HG03103 (cell line): ENCODE results near the gene LAP3.
A peak's percentile ranks its signal among the peaks of the same experiment; 100 is the strongest.
"Not testable (repeated sequence)": the region's sequence is repeated elsewhere in the genome, so short reads cannot be mapped to it uniquely, and the experiment has no call there.

Experiments
- ATAC-seq: cut with Tn5 transposase; IDR thresholded peaks from one replicate; pipeline ENCODE4 v1.9.1; 2021; ENCODE audit warnings: low read depth; ENCODE audit not compliant: unreplicated experiment

LAP3 gene

DNA sequence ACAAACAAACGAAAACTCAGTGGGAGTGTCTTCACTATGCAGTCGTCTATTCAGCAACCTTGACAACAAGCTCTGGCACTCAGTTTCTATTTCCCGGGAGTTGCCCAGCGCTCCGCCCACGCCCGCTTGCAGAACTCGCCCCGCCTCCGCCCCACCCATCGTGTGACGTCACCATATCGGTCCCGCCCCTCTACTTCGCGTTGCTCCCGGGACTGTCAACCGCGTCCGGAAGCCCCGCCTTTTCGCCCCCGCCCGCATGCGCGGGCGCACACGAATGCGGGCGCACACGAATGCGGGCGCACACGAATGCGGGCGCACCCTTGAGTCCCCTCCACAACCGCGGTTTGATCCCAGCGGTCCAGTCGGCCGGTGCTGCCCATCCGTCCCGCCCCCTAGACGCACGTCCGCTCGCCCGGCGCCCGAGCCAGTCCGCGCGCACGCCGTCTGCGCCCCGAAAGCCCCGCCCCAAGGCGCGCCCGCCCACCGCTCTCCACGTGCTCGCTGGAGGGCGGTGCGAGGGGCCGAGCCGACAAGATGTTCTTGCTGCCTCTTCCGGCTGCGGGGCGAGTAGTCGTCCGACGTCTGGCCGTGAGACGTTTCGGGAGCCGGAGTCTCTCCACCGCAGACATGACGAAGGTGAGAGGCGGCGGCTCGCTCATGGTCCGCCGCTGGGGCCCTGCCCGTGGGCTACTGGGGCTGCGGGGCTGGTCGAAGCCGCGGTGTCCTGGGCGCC lies at the start of gene LAP3:
LAP3 (plus strand) TSS at position 267 of the 733 bp plus-strand sequence; CDS start at position 535, 268 bp downstream.
- ATAC-seq = peak; percentile 80

DNA sequence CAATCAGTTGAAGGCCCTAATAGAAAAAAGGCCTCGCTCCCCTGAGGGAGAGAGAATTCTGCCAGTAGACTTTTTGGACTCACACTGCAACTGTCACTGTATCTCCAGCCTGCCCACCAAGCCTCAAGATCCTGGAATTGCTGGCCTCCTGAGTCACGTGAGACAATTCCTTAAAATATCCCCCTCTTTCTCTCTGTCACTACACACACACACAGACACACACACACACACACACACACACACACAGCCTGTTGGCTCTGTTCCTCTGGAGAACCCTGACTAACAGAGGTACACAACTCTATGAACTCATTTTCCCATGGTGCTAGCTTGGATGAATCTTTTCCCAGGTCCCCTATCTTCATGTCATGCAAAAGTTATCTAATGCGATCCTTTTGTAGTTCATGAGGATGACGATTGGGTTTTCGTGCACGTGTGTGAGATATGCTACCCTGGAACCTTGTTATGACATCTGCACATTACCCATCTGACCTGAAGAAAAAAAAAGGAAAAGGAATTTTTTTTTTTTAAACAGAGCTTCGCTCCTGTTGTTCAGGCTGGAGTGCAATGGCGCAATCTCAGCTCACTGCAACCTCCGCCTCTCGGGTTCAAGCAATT lies 48.3 kb upstream of the LAP3 start:
- no peak for ATAC-seq

DNA sequence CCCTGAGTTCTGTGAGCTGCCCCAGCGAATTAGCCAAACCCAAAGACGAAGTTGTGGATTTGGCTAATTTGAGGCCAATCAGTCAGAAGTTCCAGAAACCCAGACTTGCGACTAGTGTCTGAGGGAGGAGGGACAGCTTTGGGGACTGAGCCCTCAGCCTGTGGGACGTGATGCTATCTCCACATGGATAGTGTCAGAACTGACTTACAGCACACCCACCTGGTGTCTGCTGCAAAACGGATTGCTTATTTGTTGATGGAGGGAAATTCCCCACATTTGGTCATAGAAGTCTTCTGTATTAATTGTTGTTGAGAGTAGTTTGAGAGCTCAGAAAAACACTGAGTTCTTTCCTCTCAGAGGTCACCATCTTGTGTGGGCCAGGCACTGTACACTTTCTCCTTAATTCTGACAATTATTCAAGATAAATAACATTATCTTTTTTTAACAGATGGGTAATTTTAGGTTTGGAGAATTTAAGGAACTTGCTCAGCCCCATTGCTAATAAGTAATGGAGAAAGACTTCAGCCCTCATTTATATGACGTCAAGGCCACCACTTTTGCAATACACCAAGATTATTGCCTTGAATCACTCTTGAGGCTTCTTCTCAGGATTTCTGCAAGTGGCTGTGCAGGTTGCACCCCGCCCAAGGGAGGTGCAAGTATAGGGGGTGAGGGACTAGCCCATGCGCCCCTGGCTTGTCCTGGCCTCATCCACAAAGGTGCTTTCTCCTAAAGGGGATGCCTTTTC lies 45.3 kb upstream of the LAP3 start:
- ATAC-seq = no peak

DNA sequence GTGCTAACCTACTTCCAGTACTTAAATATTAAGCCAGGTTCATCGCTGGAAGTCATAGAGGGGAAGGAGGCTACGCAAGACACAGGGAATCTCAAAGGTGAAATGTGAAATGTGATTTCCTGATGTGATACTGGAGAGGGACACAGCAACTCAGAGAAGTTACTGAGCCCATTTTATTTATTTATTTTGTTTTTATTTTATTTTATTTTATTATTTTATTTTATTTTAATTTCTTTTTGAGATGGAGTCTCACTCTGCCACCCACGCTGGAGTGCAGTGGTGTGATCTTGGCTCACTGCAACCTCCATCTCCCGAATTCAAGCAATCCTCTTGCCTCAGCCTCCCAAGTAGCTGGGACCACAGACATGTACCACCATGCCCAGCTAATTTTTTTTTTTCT lies 42.3 kb upstream of the LAP3 start:
- ATAC-seq = no peak

DNA sequence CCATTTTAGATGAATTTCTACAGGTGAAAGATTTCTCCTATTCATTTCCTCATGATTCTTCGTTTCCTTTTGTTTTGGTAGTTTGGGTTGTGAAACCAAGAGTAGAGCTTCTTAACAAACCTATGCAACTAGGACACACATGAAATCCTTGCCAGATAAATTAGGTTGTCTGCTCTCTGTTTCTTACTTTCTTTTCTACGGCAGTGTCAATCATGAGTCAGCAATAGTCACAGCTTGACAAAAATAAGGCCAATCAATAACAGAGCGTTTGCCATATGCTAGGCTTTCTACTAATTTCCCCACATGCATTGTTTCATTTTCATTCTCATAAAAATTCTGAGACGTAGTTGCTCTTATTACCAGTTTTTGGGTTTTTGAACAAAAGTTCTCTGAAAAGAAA lies 41.8 kb upstream of the LAP3 start:
- ATAC-seq = no peak

DNA sequence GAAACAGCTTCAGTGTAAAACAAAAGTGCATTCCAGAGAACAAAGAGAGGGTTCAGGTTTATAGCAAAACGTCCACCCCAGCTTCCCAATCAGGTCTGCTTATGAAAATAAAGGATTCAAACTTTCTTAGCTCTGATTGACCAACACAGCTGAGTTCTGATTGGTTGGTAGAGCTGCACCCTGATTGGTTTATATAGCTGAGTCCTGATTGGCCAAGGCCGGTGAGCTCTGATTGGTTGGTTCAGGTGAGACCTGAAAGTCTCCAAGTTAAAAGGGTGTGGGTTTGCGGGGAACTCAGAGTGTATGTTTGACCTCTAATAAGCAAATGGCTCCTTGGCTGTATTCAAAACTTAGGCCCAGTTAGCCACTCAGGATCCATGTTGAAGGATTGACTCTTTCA lies 41.1 kb upstream of the LAP3 start:
- no peak for ATAC-seq

DNA sequence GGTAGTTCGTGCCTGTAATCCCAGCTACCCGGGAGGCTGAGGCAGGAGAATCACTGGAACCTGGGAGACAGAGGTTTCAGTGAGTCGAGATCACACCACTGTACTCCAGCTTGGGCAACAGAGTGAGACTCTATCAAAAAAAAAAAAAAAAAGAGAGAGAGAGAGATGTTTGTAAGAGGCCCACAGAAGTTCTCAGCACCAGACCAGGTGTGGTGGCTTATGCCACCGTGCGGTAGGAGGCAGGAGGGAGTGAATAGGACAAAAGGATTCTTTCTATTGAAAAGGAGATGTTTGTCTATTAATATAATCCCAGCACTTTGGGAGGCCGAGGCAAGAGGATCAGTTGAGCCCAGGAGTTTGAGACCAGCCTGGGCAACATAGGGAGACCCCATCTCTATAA lies 39.9 kb upstream of the LAP3 start:
- not testable (repeated sequence) for ATAC-seq

DNA sequence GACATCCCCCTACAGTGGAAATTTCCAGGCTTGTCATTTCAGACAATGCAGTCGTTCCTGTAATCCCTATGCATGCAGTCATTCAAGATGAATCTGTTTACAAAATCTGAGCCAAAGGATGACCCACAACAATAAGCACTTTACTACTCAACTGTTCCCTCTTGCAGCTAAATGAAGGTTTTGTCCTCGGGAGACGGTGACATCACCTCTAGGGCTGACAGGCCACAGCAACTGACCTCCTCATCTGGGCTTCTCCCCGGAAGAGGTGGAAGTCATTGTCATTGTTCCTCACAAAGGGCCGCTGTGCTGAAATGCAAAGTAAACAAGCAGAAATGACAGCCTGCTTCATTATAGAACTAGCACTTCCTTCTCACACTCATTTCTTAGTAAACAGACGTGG lies 32.8 kb upstream of the LAP3 start:
- ATAC-seq = no peak

DNA sequence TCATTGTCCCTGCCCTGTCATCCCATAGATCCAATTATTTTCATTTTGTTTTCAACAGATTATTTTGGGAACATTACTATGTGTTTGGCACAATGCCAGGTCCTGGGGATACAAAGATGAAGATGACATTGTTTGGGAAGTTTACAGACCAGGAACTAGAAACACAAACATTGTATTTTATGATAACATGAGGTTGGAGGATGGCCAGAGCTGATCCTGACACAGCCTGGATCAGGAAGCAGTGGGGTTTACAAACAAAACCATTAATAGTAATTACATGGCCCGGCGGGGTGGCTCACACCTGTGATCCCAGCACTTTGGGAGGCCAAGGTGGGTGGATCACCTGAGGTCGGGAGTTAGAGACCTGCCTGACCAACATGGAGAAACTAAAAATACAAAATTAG lies 32.2 kb upstream of the LAP3 start:
- no peak for ATAC-seq

DNA sequence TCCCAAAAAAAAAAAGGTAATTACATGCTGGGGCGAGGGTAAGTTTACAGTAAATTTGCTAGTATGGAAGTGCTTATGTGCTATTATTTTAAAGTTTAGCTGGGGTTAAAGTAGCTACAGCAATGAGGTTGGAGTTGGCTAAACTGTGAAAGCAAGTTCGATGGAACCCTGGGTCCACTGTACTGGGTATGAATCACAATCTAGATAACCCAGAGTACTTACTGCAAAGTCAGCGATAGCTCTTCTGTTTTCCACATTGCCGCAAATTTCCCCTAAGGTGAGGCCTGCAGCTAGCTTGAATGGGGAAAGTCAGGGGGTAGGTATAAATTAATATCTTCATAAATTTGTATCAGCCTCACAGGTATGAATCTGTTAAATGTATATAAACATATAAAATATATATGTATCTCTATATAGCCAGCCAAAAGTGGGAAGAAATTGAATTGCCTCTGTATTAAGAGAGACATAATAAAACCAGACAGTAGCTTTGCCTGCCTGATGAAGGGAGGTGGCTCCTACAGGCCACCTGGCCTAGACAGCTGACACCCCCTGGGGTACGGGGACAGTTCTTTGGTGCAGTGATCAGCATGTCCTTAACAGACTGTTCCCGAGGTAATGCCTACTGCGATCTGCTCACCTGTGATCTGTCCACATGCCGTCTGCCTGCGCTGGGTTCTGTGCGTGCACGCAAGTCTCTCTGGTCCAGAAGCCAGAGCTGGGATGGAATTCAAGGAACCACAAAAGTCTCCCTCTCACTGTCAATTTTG lies 31.4 kb upstream of the LAP3 start:
- no peak for ATAC-seq

DNA sequence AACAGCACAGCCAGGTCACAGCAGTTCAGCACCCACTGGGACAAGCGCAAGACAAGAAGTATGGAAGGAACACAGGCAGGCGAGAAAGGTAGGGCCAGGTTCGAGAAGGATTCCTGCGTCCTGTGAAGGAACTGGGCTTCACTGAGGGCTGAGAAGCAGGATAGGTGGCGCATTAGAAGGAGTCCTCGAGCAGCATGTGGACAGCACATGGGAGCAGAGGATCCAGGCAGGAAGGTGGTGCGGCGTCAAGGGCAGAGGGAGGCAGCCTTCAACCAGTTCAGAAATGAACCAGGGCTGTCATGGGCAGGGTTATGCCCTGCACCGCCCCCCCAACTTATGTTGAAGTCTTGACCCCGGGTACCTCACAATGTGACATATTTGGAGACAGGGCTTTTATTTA lies 30.8 kb upstream of the LAP3 start:
- ATAC-seq = no peak

DNA sequence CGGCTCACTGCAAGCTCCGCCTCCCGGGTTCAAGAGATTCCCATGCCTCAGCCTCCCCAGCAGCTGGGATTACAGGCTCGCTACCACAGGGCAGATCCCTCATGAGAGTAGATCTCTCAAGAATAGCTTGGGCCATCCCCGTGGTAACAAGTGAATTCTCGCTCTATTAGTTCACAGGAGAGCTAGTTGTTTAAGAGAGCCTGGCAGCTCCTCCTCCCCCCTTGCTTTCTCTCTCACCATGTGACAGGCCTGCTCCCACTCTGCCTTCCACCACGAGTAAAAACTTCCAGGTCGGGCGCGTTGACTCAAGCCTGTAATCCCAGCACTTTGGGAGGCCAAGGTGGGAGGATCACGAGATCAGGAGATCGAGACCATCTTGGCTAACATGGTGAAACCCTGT lies 30.3 kb upstream of the LAP3 start:
- no peak for ATAC-seq

DNA sequence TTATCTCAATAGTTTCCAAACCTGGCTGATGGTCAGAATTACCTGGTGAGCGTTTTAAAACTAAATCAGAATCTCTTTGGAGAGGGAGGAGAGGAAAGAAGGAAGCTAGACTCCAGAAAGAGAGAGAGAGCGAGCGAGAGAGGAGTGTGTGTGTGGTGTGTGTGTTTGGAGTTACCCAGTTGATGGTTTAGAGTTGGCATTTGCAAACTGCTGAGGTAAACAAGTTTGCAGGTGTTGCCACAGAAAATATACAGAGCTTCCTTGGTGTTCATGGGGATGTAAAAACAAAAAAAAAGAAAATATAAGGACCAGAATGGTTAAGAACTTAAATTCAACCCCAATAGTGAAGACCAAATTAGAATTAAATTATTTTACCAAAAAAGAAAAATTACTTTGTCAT lies 26.4 kb upstream of the LAP3 start:
- no peak for ATAC-seq

DNA sequence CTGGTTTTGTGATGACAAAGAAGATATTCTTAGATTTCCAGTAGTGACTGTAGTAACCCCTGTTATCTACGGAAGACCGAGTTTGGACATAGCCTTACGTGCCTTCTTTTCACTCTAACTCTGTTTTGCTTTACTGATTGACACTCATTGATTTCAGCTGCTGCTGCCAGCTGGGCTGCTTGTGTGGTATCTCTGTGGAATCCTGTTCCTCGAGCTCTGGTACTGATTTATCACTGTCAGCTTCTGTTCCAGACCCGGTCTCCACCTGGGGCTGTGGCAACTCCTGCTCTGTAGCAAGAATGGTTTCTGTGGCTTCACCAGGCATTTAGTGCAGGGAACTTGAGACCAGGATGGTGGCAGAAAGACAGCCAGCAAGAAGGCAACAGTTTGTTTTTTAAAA lies 24.6 kb upstream of the LAP3 start:
- no peak for ATAC-seq

DNA sequence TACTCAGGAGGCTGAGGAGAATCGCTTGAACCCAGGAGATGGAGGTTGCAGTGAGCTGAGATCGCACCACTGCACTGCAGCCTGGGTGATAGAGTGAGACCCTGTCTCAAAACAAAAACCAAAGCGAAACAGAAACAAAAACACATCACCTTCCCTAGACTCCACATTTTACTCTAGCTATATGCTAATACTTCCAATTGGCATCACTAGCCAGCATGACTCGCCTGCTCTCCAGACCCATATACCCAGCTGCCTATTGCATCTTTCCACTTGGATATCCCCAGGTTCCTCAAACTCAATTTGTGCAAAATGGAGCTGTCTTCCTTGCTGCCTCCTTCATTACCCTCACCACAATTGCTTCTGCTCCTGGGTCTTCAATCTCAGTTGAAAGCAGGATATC lies 22.4 kb upstream of the LAP3 start:
- ATAC-seq = no peak

DNA sequence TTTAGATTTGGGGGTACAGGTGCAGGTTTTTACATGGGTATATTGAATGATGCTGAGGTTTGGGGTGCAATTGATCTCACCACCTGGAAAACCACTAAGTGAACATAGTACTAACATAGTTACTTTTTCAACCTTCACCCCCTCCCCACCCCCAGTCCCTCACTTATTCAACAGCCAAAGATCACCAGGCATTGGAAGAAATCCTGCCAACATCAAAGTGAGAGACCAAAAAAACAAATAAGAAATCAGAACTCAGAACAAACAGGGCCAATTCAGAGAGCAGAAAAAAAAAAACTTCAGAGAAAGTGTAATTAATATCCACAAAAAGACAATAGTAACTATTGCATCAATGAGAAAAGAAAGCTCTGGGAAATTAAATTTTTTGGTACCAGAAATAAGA lies 20.5 kb upstream of the LAP3 start:
- no peak for ATAC-seq

DNA sequence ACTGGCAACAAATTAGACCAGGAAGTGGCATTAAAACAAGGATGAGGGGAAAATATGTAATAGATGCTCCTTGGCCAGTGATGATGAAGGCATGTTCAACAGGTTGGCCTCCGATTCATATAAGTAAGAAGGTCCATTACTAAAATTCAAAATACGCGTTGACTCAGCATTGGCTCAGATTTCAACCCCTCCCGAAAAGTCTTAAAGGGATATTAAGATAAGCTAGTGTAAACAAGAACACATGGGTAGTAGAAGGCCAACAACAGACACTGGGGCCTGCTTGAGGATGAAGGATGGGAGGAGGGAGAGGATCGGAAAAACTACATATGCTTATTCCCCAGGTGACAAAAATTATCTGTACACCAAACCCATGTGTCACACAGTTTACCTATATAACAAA lies 19.1 kb upstream of the LAP3 start:
- no peak for ATAC-seq

DNA sequence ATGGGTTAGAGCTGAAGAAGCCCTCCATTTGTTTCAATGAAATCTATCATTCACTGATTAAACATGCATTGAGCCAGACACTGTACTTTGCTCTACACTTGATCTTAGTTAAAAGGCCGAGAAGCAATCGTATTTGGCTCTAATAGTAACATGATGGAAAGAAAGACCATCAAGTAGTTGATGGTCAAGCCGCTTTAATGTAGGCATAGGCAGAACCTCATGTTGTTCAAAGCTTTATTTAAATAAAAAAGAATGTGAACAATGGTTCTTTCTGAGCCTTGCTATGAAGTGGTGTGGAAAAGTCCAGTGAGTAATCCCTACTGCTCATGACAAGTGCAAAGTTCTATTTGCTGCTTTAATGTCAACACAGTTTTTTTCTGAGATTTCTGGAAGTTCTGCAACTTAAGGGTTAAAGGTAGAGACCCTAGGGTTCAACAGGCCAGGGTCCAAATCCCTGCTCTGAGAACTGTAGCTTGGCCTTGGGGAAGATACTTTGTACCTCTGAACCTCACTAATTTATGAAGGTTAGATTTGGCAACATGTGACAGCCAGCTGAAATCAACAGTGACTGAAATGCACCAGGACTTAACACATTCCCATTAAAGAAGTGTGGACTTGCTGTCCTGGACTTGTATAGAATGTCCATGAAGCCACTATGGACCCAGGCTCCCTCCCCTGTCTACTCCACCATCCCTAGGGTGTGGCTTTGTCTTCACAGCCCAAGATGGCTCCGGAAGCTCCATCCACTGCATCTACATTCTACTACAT lies 17.9 kb upstream of the LAP3 start:
- no peak for ATAC-seq

DNA sequence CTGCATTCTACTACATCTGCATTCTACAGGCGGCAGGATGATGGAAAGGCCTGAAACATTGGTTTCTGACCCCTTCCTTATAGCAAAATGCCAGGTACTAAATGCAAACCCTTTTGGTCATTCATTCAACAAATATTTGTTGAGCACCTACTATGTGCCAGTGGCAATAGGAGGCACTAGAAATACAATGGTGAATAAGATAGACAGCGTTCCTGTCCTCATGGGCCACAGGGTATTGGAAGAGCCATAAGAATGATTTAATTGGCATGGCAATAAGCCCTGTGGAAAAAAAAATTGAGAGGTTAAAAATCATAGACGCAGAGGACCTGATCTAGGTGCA lies 17.3 kb upstream of the LAP3 start:
- ATAC-seq = no peak

DNA sequence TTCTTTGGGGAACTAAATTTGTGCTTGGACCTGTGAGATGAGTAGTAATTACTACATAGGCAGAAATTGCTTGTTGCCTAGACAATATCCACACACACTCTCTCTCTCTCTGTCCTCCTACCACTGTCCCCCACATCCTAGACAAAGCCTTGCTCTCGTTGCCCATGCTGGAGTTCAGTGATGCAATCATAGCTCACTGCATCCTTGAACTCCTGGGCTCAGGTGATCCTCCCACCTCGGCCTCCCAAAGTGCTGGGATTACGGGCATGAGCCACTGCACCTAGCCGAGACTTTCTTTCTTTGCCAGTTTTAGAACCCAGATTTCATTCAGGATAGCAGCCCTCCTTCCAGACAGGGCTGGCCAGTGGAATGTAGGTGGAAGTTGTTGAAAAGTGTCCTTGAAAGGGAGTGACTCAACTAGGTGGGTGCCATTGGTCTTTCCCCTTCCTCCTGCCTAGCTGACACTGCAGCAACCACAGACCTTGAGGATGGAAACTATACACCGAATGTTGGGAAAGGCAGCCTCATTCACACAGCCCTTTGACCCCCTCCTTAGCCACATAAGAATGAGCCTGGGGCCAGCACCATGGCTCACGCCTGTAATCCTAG lies 16.8 kb upstream of the LAP3 start:
- ATAC-seq = no peak
